22Rv1 (cell line): ENCODE measurements around the gene DIP2B.

Source experiments
- CTCF ChIP-seq: fragments of 450-650 bp; IDR thresholded peaks from 2 replicates; pipeline ENCODE4 v1.5.1; 2017; ENCODE audit warnings: mild to moderate bottlenecking
- ZFX ChIP-seq: fragments of 450-650 bp; IDR thresholded peaks from 2 replicates; pipeline ENCODE4 v1.6.1; 2017; ENCODE audit warnings: antibody characterized with exemption, borderline replicate concordance

GRCh38 chr12:50515587-50515986 lies 10.8 kb downstream of the DIP2B start:
- no peak for TF ChIP-seq CTCF
- no peak for TF ChIP-seq ZFX
